Stomach smooth muscle (tissue), 2 donors: Measurements from ENCODE around the gene PLXNA1.

Source experiments
- H3K27ac ChIP-seq: one replicate; pipeline ENCODE4 v1.7.0; 2013; ENCODE audit warnings: mild to moderate bottlenecking, low read length, inconsistent platforms
- H3K27me3 ChIP-seq, 2 donors: one replicate each; pipeline ENCODE4 v1.7.0; 2013; ENCODE audit warnings: low read length in 2 of 2; ENCODE audit not compliant: insufficient read depth in 2 of 2, control insufficient read depth in 1 of 2
- H3K36me3 ChIP-seq, 2 donors: one replicate each; pipeline ENCODE4 v1.7.0; 2013; ENCODE audit warnings: low read length in 2 of 2; ENCODE audit not compliant: control insufficient read depth in 2 of 2, insufficient read depth in 2 of 2
- H3K4me1 ChIP-seq: one replicate; pipeline ENCODE4 v1.7.0; 2013; ENCODE audit warnings: low read length; ENCODE audit not compliant: control insufficient read depth, insufficient read depth
- H3K4me3 ChIP-seq, 2 donors: one replicate each; pipeline ENCODE4 v1.7.0; 2013; ENCODE audit warnings: low read length in 2 of 2
- H3K9ac ChIP-seq, 2 donors: one replicate each; pipeline ENCODE4 v1.7.0; 2013; ENCODE audit warnings: low read length in 2 of 2, mild to moderate bottlenecking in 1 of 2
- H3K9me3 ChIP-seq, 2 donors: one replicate each; pipeline ENCODE4 v1.7.0; 2013; ENCODE audit warnings: low read length in 2 of 2; ENCODE audit not compliant: control insufficient read depth in 2 of 2
- donor health status: healthy.
- donor health status: Pancreatic carcinoma.

The PLXNA1 gene

DNA sequence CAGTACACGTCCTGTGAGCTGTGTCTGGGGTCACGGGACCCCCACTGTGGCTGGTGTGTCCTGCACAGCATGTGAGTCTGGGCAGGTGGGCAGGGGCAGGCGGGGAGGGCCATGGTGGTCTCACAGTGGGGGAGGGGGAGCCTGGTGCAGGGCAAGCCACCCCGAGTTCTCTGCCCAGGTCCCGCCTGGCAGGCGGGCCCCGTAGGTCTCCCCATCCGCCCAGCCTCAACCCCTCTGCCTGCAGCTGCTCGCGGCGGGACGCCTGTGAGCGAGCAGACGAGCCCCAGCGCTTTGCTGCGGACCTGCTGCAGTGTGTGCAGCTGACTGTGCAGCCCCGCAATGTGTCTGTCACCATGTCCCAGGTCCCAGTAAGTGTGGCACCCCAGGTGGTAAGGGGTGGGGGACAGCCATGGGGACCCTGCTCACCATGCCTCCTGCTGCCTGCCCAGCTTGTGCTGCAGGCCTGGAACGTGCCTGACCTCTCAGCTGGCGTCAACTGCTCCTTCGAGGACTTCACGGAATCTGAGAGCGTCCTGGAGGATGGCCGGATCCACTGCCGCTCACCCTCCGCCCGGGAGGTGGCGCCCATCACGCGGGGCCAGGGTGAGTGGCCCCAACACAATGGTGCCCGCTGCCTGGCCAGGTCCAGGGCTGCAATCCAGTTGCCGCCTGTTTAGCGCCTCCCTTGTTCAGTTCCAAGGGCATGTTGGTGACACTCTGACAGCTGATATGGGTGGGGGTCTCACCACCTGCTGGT lies 21.9 kb downstream of the PLXNA1 start:
- Histone ChIP-seq H3K36me3 (peaks cover 0 to 12% of the 10 kb centered on the region in 2 donors), H3K4me3 (no peak overlapping the region)

GRCh38 chr3:127005864-127006500 lies 23.1 kb downstream of the PLXNA1 start:
- no peak overlapping the region for H3K9ac ChIP-seq
- peaks cover 28% of the 10 kb centered on the region for H3K4me1 ChIP-seq
- no peaks in the 10 kb centered on the region for H3K27me3 ChIP-seq
- H3K9me3 ChIP-seq: no peaks in the 10 kb centered on the region
- H3K36me3 ChIP-seq: peaks cover 0 to 13% of the 10 kb centered on the region in 2 donors
- no peak overlapping the region for H3K4me3 ChIP-seq
- no peak overlapping the region for H3K27ac ChIP-seq

More for the DNA sequence above, 21.9 kb downstream of the PLXNA1 start:
- H3K27me3 ChIP-seq: no peaks in the 10 kb centered on the region
- peaks cover 31% of the 10 kb centered on the region for H3K4me1 ChIP-seq
- H3K9me3 ChIP-seq: no peaks in the 10 kb centered on the region
- no peak overlapping the region for H3K27ac ChIP-seq
- no peak overlapping the region for H3K9ac ChIP-seq

GRCh38 chr3:127006781-127007436 lies 24.0 kb downstream of the PLXNA1 start:
- no peak overlapping the region for H3K4me3 ChIP-seq
- H3K9ac ChIP-seq: no peak overlapping the region
- no peaks in the 10 kb centered on the region for H3K27me3 ChIP-seq
- H3K36me3 ChIP-seq: peaks cover 3 to 14% of the 10 kb centered on the region in 2 donors
- peaks cover 24% of the 10 kb centered on the region for H3K4me1 ChIP-seq
- no peak overlapping the region for H3K27ac ChIP-seq
- no peaks in the 10 kb centered on the region for H3K9me3 ChIP-seq

- H3K4me3 ChIP-seq: no peak overlapping the region
- no peaks in the 10 kb centered on the region for H3K9me3 ChIP-seq
- no peak overlapping the region for H3K9ac ChIP-seq
- no peaks in the 10 kb centered on the region for H3K27me3 ChIP-seq
- H3K27ac ChIP-seq: no peak overlapping the region
- peaks cover 8 to 22% of the 10 kb centered on the region in 2 donors for H3K36me3 ChIP-seq
- H3K4me1 ChIP-seq: peaks cover 13% of the 10 kb centered on the region
These were observed 25.3 kb downstream of the PLXNA1 start for GRCh38 chr3:127008236-127008635.

GRCh38 chr3:127009531-127009930 lies 26.6 kb downstream of the PLXNA1 start:
- H3K9ac ChIP-seq: no peak overlapping the region
- no peaks in the 10 kb centered on the region for H3K9me3 ChIP-seq
- H3K4me3 ChIP-seq: no peak overlapping the region
- H3K27me3 ChIP-seq: no peaks in the 10 kb centered on the region
- peaks cover 8% of the 10 kb centered on the region for H3K4me1 ChIP-seq
- no peak overlapping the region for H3K27ac ChIP-seq
- peaks cover 11 to 24% of the 10 kb centered on the region in 2 donors for H3K36me3 ChIP-seq

DNA sequence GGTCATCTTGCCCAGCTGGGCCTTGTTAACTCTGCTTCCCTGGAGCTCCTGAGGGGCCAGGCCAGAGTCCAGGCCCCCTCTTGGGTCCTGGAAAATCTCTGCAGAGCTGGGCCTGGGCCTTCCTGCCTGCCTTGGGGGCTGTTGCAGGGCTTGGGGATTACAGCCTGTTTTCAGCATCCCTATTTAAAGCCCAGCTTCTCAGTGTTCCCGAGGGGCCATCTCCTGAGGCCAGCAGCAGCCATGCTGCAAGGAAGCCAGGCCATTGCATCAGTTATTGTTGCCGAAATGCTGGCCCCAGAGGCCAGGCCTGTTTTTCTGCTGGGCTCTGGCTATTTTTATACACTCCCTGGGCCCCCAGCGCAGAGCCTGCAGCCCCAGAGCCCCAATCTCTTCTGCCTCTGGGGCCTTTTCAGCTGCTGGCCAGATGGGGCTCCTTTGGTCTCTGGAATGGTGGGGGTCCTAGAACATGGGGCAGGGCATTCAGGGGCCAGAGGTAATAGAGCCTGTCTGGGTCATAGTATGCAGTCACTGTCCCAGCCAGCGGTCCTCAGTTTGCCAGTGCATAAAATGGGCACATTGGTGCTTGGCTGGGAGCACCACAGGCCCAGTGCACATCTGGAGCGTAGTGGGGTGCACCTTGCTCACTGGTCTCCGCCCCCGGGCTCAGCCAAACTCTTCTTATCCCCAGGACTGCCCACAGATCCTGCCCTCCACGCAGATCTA lies 28.5 kb downstream of the PLXNA1 start:
- H3K36me3 ChIP-seq: peaks cover 11 to 27% of the 10 kb centered on the region in 2 donors

GRCh38 chr3:127012091-127012490 lies 29.2 kb downstream of the PLXNA1 start:
- H3K9ac ChIP-seq: no peak overlapping the region
- H3K4me3 ChIP-seq: no peak overlapping the region
- H3K27me3 ChIP-seq: no peaks in the 10 kb centered on the region
- H3K9me3 ChIP-seq: no peaks in the 10 kb centered on the region
- H3K4me1 ChIP-seq: peaks cover 8% of the 10 kb centered on the region
- peaks cover 11 to 30% of the 10 kb centered on the region in 2 donors for H3K36me3 ChIP-seq
- no peak overlapping the region for H3K27ac ChIP-seq

More for the DNA sequence above, 28.5 kb downstream of the PLXNA1 start:
- Histone ChIP-seq H3K4me3 (no peak overlapping the region), H3K27me3 (no peaks in the 10 kb centered on the region), H3K9me3 (no peaks in the 10 kb centered on the region), H3K4me1 (peaks cover 8% of the 10 kb centered on the region), H3K27ac (no peak overlapping the region), H3K9ac (no peak overlapping the region)

GRCh38 chr3:127013181-127013580 lies 30.3 kb downstream of the PLXNA1 start:
- no peaks in the 10 kb centered on the region for H3K9me3 ChIP-seq
- no peak overlapping the region for H3K4me3 ChIP-seq
- no peaks in the 10 kb centered on the region for H3K27me3 ChIP-seq
- no peak overlapping the region for H3K9ac ChIP-seq
- no peak overlapping the region for H3K27ac ChIP-seq
- peaks cover 16 to 32% of the 10 kb centered on the region in 2 donors for H3K36me3 ChIP-seq
- H3K4me1 ChIP-seq: peaks cover 8% of the 10 kb centered on the region

DNA sequence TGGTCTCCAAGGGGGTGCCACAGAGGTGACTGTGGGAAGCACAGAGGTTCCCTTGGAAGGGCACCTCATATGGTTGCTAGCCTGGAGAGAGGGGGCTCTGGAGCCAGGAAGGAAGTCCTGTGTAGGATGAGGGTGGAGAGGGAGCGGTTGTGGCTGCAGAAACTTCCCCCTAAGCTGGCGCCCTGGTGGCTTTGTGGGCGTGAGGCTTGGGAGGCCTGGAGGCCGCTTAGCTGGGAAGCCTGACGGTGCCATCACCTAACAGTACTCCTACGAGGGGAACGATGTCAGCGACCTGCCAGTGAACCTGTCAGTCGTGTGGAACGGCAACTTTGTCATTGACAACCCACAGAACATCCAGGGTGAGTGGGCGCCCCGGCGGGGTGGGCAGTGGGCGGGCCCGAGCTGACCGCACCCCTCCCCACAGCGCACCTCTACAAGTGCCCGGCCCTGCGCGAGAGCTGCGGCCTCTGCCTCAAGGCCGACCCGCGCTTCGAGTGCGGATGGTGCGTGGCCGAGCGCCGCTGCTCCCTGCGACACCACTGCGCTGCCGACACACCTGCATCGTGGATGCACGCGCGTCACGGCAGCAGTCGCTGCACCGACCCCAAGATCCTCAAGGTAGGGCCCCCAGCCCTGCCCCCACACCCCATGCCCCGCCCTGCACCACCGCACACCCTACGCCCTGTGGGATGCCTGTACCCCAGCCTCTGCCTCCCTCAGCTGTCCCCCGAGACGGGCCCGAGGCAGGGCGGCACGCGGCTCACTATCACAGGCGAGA lies 31.0 kb downstream of the PLXNA1 start:
- Histone ChIP-seq H3K9ac (no peak overlapping the region), H3K27me3 (no peaks in the 10 kb centered on the region), H3K4me1 (peaks cover 4% of the 10 kb centered on the region), H3K4me3 (no peak overlapping the region), H3K36me3 (peaks cover 19 to 37% of the 10 kb centered on the region in 2 donors), H3K9me3 (no peaks in the 10 kb centered on the region), H3K27ac (no peak overlapping the region)
